GM23248 (cell line): Measurements from ENCODE around the gene TSPAN4. TPM values are rescaled to one million over a fixed set of nuclear protein-coding genes. Genes with fewer than 3 reads are reported as not detected.

ENCODE experiments used
- DNase-seq: peaks from one replicate; pipeline ENCODE4 v3.0.0-alpha.2; 2015
- H2AFZ ChIP-seq: fragments of 200-600 bp; sonication (generic); 2 replicates; pipeline ENCODE4 v1.6.1; 2016; ENCODE audit warnings: antibody characterized with exemption
- H3F3A ChIP-seq: fragments of 200-600 bp; sonication (generic); 2 replicates; pipeline ENCODE4 v1.6.1; 2016; ENCODE audit warnings: mild to moderate bottlenecking, antibody characterized with exemption, mixed run types; ENCODE audit not compliant: insufficient read depth
- H3K27ac ChIP-seq: fragments of 200-600 bp; sonication (generic); 2 replicates; pipeline ENCODE4 v1.5.1; 2016; ENCODE audit warnings: mild to moderate bottlenecking
- H3K27me3 ChIP-seq: fragments of 200-600 bp; sonication (generic); replicated peaks from 2 replicates; pipeline ENCODE4 v1.6.1; 2016; ENCODE audit warnings: mild to moderate bottlenecking; ENCODE audit not compliant: insufficient read depth
- H3K36me3 ChIP-seq: fragments of 200-600 bp; sonication (generic); 2 replicates; pipeline ENCODE4 v1.6.1; 2016; ENCODE audit warnings: low read depth, mild to moderate bottlenecking
- H3K4me1 ChIP-seq: fragments of 200-600 bp; sonication (generic); 2 replicates; pipeline ENCODE4 v1.6.1; 2016; ENCODE audit warnings: mild to moderate bottlenecking; ENCODE audit not compliant: insufficient read depth
- H3K4me2 ChIP-seq: fragments of 200-600 bp; sonication (generic); one replicate; pipeline ENCODE4 v1.6.1; 2016; ENCODE audit warnings: mild to moderate bottlenecking; ENCODE audit not compliant: unreplicated experiment
- H3K4me3 ChIP-seq: fragments of 200-600 bp; sonication (generic); 2 replicates; pipeline ENCODE4 v1.5.1; 2016; ENCODE audit warnings: mild to moderate bottlenecking
- H3K79me2 ChIP-seq: fragments of 200-600 bp; sonication (generic); 2 replicates; pipeline ENCODE4 v1.6.1; 2016; ENCODE audit warnings: mild to moderate bottlenecking; ENCODE audit not compliant: insufficient read depth
- H3K9ac ChIP-seq: fragments of 200-600 bp; sonication (generic); 2 replicates; pipeline ENCODE4 v1.6.1; 2016; ENCODE audit warnings: mild to moderate bottlenecking
- H3K9me2 ChIP-seq: fragments of 200-600 bp; sonication (generic); 2 replicates; pipeline ENCODE4 v1.6.1; 2016; ENCODE audit warnings: mixed run types, mild to moderate bottlenecking, moderate library complexity; ENCODE audit not compliant: insufficient read depth
- H3K9me3 ChIP-seq: fragments of 200-600 bp; sonication (generic); one replicate; pipeline ENCODE4 v1.6.1; 2017; ENCODE audit warnings: low read depth
- H4K20me1 ChIP-seq: fragments of 200-600 bp; sonication (generic); 2 replicates; pipeline ENCODE4 v1.6.0; 2016; ENCODE audit not compliant: insufficient read depth
- EZH2 ChIP-seq: fragments of 200-600 bp; sonication (generic); IDR thresholded peaks from 2 replicates; pipeline ENCODE4 v1.6.1; 2018; ENCODE audit warnings: antibody characterized with exemption, mild to moderate bottlenecking; ENCODE audit not compliant: insufficient read depth, poor library complexity, severe bottlenecking
- EZH2phosphoT487 ChIP-seq: fragments of 200-600 bp; sonication (generic); IDR thresholded peaks from 2 replicates; pipeline ENCODE4 v1.6.1; 2018; ENCODE audit warnings: antibody characterized with exemption, moderate library complexity, mild to moderate bottlenecking, low read depth; ENCODE audit not compliant: insufficient read depth
- WGBS, 2 experiments: methylation state at CpG; one replicate each; pipeline ENCODE4 v1.1.6; 2015 to 2017; ENCODE audit warnings: low lambda C conversion rate in 2 of 2, low coverage in 1 of 2; ENCODE audit errors: missing lambda C conversion rate in 2 of 2; 5-methylcytosine and 5-hydroxymethylcytosine counted together
- in situ Hi-C: fragments of 300-500 bp; cut with MboI; formaldehyde crosslinking; loops from 2 replicates; pipeline ENCODE4 v1.15.0; 2020
- polyA plus RNA-seq: library from polyadenylated mRNA; unstranded; fragments of >200 nt; fragmentation: Nextera tagmentation; extraction: Ambion mirVana; gene quantifications from 2 replicates; pipeline ENCODE4 v1.2.1, GENCODE V29; 2016
- total RNA-seq: library from RNA; depleted of rRNA; stranded (reverse); fragments of >200 nt; shearing (Covaris generic); gene quantifications from 2 replicates; pipeline ENCODE4 v1.2.3, GENCODE V29; 2014

TSPAN4 gene
- total and polyA plus RNA-seq, 2 experiments from 2014 or later: 343 to 393 TPM

- no peak overlapping the region for H3K4me2 ChIP-seq
- no peaks in the 10 kb centered on the region for H3K4me1 ChIP-seq
- in situ Hi-C loops: no loop called here
- no peaks in the 10 kb centered on the region for H3K27me3 ChIP-seq
- H3K36me3 ChIP-seq: no peaks in the 10 kb centered on the region
- no peak overlapping the region for H2AFZ ChIP-seq
- DNase-seq: no peak
- peaks cover 19% of the 10 kb centered on the region; the same call in 1 of the 2 replicates for H3K79me2 ChIP-seq
- H3K9me3 ChIP-seq: no peaks in the 10 kb centered on the region
- 92 to 97% methylated on average over 25 to 27 of the region's 27 CpGs for WGBS, 2 experiments
- no peaks in the 10 kb centered on the region for H3F3A ChIP-seq
- no peaks in the 10 kb centered on the region for H4K20me1 ChIP-seq
- no peak overlapping the region for H3K4me3 ChIP-seq
- TF ChIP-seq EZH2phosphoT487: no peak
- no peak for TF ChIP-seq EZH2
- H3K9me2 ChIP-seq: no peaks in the 10 kb centered on the region
- no peak overlapping the region for H3K27ac ChIP-seq
- no peak overlapping the region for H3K9ac ChIP-seq
Observed at GRCh38 chr11:853682-854448, 11.2 kb downstream of the TSPAN4 start.

GRCh38 chr11:854601-855329 lies 12.1 kb downstream of the TSPAN4 start:
- in situ Hi-C loops: no loop called here
- no peak overlapping the region for H3K4me2 ChIP-seq
- no peak overlapping the region for H3K4me3 ChIP-seq
- H3K9me2 ChIP-seq: no peaks in the 10 kb centered on the region
- no peaks in the 10 kb centered on the region for H3K36me3 ChIP-seq
- H3K79me2 ChIP-seq: peaks cover 13% of the 10 kb centered on the region; the same call in 1 of the 2 replicates
- no peaks in the 10 kb centered on the region for H3K27me3 ChIP-seq
- WGBS, 2 experiments: 83 to 86% methylated on average over 18 of the region's 20 CpGs
- no peak overlapping the region for H2AFZ ChIP-seq
- H3K4me1 ChIP-seq: 0 out of 2 replicates have a peak, but pooled peaks cover 4% of the 10 kb centered on the region
- H3F3A ChIP-seq: no peaks in the 10 kb centered on the region
- H4K20me1 ChIP-seq: no peaks in the 10 kb centered on the region
- H3K9me3 ChIP-seq: no peaks in the 10 kb centered on the region
- no peak overlapping the region for H3K9ac ChIP-seq
- no peak for DNase-seq
- no peak overlapping the region for H3K27ac ChIP-seq
- TF ChIP-seq EZH2phosphoT487: no peak
- TF ChIP-seq EZH2: no peak

GRCh38 chr11:855330-855674 lies 12.7 kb downstream of the TSPAN4 start:
- Histone ChIP-seq H3K27ac (no peak overlapping the region), H3K9me2 (no peaks in the 10 kb centered on the region), H3F3A (no peaks in the 10 kb centered on the region), H3K79me2 (peaks cover 13% of the 10 kb centered on the region; the same call in 1 of the 2 replicates), H3K9ac (no peak overlapping the region), H3K27me3 (no peaks in the 10 kb centered on the region), H2AFZ (no peak overlapping the region), H3K9me3 (no peaks in the 10 kb centered on the region), H4K20me1 (no peaks in the 10 kb centered on the region), H3K36me3 (no peaks in the 10 kb centered on the region), H3K4me2 (no peak overlapping the region), H3K4me1 (0 out of 2 replicates have a peak, but pooled peaks cover 7% of the 10 kb centered on the region), H3K4me3 (no peak overlapping the region)
- in situ Hi-C loops: no loop called here
- TF ChIP-seq EZH2: no peak
- no peak for TF ChIP-seq EZH2phosphoT487
- DNase-seq: no peak
- WGBS, 2 experiments: 89 to 94% methylated on average over 5 to 7 of the region's 7 CpGs

GRCh38 chr11:855796-856195 lies 13.1 kb downstream of the TSPAN4 start:
- 73 to 84% methylated on average over 12 of the region's 12 CpGs for WGBS, 2 experiments
- Histone ChIP-seq H3K9ac (no peak overlapping the region), H3K9me2 (no peaks in the 10 kb centered on the region), H3K27me3 (no peaks in the 10 kb centered on the region), H3K27ac (no peak overlapping the region), H3K4me2 (no peak overlapping the region), H3K4me3 (no peak overlapping the region), H4K20me1 (no peaks in the 10 kb centered on the region), H3K79me2 (peaks cover 13% of the 10 kb centered on the region; the same call in 1 of the 2 replicates), H3K36me3 (no peaks in the 10 kb centered on the region), H3K4me1 (0 out of 2 replicates have a peak, but pooled peaks cover 7% of the 10 kb centered on the region), H3F3A (no peaks in the 10 kb centered on the region), H3K9me3 (no peaks in the 10 kb centered on the region), H2AFZ (no peak overlapping the region)
- no peak for DNase-seq
- TF ChIP-seq EZH2phosphoT487 (no peak), EZH2 (no peak)
- in situ Hi-C loops: no loop called here
